ENCODE data around the gene FUBP3. TPM values are rescaled to one million over a fixed set of nuclear protein-coding genes. Genes with fewer than 3 reads are reported as not detected.

The FUBP3 gene
- total RNA-seq, 4 donors from 2014 or later: 33.1 to 59.9 (median 37.8) TPM

GRCh38 chr9:130563797-130564196, 15.6 kb upstream of the FUBP3 start:
- DNase-seq (ENCODE audit: low spot score in 2 of 2): no peak
- no peak overlapping the region for H3K27ac ChIP-seq
- 85 to 92% methylated on average over 7 of the region's 7 CpGs for WGBS, 2 donors

DNA sequence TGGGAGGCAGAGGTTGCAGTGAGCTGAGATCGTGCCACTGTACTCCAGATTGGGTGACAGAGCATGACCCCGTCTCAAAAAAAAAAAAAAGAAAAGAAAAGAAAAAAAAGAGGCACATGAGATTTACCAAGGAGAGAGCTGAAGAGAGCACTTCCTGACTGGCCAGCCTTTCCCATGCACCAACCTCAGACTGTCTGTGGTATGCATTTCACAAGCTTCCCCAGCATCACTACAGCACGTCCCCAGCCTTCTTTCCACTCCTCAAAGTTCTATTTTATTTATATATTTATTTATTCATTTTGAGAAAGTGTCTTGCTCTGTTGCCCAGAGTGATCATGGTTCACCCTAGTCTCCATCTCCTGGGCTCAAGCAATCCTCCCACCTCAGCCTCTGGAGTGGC, 13.6 kb upstream of the FUBP3 start:
- H3K9me3 ChIP-seq: no peaks in the 10 kb centered on the region

More at GRCh38 chr9:130563797-130564196, 15.6 kb upstream of the FUBP3 start:
- Histone ChIP-seq H3K4me3 (no peak overlapping the region), H3K27me3 (no peaks in the 10 kb centered on the region), H3K4me1 (no peaks in the 10 kb centered on the region), H3K36me3 (no peaks in the 10 kb centered on the region), H3K9me3 (no peaks in the 10 kb centered on the region)
- TF ChIP-seq POLR2A (IDR thresholded peaks at IDR 0.05) (no peak), CTCF (IDR thresholded peaks at IDR 0.05) (no peak), EP300 (IDR thresholded peaks at IDR 0.05) (no peak)

DNA sequence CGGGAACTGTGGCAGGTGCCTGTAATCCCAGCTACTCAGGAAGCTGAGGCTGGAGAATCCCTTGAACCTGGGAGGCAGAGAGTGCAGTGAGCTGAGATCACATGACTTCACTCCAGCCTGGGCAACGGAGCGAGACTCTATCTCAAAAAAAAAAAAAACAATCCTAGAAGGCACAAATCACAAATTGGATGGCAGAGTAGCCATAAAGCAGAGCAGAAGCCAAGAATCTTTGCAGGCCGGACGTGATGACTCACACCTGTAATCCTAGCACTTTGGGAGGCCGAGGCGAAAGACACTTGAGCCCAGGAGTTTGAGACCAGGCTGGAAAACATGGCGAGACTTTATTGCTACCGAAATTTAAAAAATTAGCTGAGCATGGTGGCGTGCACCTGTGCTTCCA, 9.2 kb upstream of the FUBP3 start:
- Histone ChIP-seq H3K27ac (no peak overlapping the region), H3K4me1 (no peaks in the 10 kb centered on the region), H3K9me3 (no peaks in the 10 kb centered on the region), H3K27me3 (no peaks in the 10 kb centered on the region), H3K4me3 (no peak overlapping the region), H3K36me3 (no peaks in the 10 kb centered on the region)
- WGBS, 2 donors: 86 to 89% methylated on average over 10 of the region's 10 CpGs
- TF ChIP-seq POLR2A (IDR thresholded peaks at IDR 0.05) (no peak), EP300 (IDR thresholded peaks at IDR 0.05) (no peak), CTCF (IDR thresholded peaks at IDR 0.05) (no peak)
- DNase-seq (ENCODE audit: low spot score in 2 of 2): no peak

More for the DNA sequence above, 13.6 kb upstream of the FUBP3 start:
- Histone ChIP-seq H3K27me3 (no peaks in the 10 kb centered on the region), H3K4me1 (no peaks in the 10 kb centered on the region), H3K27ac (no peak overlapping the region), H3K4me3 (no peak overlapping the region), H3K36me3 (no peaks in the 10 kb centered on the region)
- 69 to 72% methylated on average over 3 of the region's 3 CpGs for WGBS, 2 donors
- TF ChIP-seq CTCF (IDR thresholded peaks at IDR 0.05) (no peak), EP300 (IDR thresholded peaks at IDR 0.05) (no peak)
- DNase-seq (ENCODE audit: low spot score in 2 of 2): no peak

DNA sequence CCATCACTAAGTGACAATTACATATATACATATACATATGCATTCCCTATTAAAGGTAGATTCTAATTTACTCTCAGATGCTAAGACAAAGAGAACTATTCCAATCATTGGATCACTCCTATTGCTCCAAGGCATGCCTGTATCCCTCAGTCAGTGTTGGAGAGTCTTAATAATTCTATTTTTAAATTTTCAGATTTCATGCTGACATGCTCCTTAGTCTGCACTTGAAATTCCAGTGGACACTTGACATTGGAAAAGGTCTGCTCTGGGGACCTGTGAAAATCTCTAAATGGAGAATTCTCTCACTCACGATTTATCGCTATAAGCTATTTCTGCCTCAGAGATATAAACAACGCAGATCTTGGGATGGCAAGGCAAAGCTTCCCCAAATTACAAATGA, 3.9 kb upstream of the FUBP3 start:
- no peak overlapping the region for H3K27ac ChIP-seq
- no peaks in the 10 kb centered on the region for H3K9me3 ChIP-seq
- 86 to 87% methylated on average over 3 of the region's 3 CpGs for WGBS, 2 donors
- DNase-seq (ENCODE audit: low spot score in 2 of 2): no peak
- H3K27me3 ChIP-seq: no peaks in the 10 kb centered on the region
- H3K4me1 ChIP-seq: peaks cover 0 to 22% (median 7%) of the 10 kb centered on the region in 4 donors
- H3K36me3 ChIP-seq: no peaks in the 10 kb centered on the region
- no peak overlapping the region for H3K4me3 ChIP-seq
- TF ChIP-seq CTCF (IDR thresholded peaks at IDR 0.05): no peak
- TF ChIP-seq POLR2A (IDR thresholded peaks at IDR 0.05): no peak
- TF ChIP-seq EP300 (IDR thresholded peaks at IDR 0.05): no peak

DNA sequence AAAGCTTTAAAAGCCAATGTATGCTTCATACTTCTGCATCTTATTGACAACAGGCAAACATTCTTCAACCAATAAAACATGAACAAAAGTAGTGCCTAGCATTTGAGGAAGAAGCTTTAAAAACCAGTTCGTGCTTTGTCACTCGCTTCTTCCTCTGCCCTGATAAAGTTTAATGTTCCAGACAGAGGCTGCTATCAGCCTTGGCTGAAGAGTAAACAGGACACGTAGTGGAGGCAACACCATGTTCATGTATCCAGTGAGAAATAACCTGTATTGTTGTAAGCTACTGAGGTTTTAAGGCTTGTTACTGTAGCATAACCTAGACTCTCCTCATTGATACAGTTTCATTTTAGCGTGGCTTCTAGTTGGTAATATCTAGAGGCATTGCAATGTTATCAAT, 3.2 kb upstream of the FUBP3 start:
- Histone ChIP-seq H3K4me1 (peaks cover 0 to 29% (median 13%) of the 10 kb centered on the region in 4 donors), H3K4me3 (no peak overlapping the region), H3K36me3 (peaks cover 0 to 3% (median 0%) of the 10 kb centered on the region in 3 donors), H3K27me3 (no peaks in the 10 kb centered on the region), H3K27ac (no peak overlapping the region), H3K9me3 (no peaks in the 10 kb centered on the region)
- no peak for DNase-seq (ENCODE audit: low spot score in 2 of 2)
- WGBS, 2 donors: 74 to 75% methylated on average over 4 of the region's 4 CpGs
- no peak for TF ChIP-seq POLR2A (IDR thresholded peaks at IDR 0.05)
- TF ChIP-seq EP300 (IDR thresholded peaks at IDR 0.05): no peak
- no peak for TF ChIP-seq CTCF (IDR thresholded peaks at IDR 0.05)

Measured in tibial nerve (tissue), 4 donors.